CD4-positive, alpha-beta T cell treated with Interleukin-2 at 100 ng/mL for 4 hours (primary cell): Measurements from ENCODE around the gene TP53I13.
A peak's percentile ranks its signal among the peaks of the same experiment; 100 is the strongest.
"Not testable (repeated sequence)": the region's sequence is repeated elsewhere in the genome, so short reads cannot be mapped to it uniquely, and the experiment has no call there.

ENCODE experiments used
- DNase-seq: peaks from one replicate; pipeline ENCODE4 v3.0.0-alpha.2; 2020; ENCODE audit warnings: low spot score

TP53I13 gene, protein sequence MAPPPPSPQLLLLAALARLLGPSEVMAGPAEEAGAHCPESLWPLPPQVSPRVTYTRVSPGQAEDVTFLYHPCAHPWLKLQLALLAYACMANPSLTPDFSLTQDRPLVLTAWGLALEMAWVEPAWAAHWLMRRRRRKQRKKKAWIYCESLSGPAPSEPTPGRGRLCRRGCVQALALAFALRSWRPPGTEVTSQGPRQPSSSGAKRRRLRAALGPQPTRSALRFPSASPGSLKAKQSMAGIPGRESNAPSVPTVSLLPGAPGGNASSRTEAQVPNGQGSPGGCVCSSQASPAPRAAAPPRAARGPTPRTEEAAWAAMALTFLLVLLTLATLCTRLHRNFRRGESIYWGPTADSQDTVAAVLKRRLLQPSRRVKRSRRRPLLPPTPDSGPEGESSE

DNA sequence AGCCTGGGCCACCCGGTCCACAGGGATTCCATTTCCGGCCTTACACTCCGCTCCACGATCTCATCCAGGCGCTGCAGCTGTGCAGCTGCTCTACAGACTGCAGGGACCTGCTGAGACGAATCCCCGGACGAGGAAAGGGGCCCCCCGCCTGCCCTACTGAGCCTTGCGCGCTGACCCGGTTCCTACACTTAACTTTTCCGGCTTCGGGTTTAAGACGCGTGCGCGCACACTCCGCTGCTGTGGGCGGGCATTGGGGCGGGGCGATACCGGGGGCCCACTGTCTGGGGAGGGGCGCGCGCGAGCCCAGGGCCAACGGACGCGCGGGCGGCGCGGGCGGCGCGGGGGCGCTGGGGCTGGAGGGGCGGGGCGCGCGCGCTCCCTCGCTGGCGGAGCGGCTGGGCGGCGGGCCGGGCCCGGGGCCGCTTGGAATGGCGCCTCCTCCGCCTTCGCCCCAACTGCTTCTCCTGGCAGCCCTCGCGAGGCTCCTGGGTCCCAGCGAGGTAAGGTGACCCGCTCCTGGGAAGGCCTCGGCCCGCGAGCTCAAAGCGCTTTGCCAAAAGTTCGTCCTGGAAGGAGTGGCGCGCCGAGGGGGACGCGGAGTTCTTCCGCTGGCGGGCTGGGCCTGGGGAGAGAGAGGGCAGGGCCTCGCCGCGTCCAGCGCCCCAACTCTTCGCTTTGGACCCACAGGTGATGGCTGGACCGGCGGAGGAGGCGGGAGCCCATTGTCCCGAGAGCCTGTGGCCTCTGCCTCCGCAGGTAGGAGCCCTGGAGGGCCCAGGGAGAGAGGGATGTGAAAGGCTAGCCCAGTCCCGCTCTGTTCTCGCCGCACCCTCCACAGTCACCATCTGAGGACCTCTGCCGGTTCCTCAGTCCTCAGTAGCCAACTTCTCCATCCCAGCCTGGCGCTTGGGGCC is at the start of gene TP53I13:
Gene TP53I13, plus strand, starts transcription at position 371 of the 914 bp plus-strand sequence. Its CDS starts 58 bp downstream, at position 429.
- DNase-seq, result peak; percentile 93

DNA sequence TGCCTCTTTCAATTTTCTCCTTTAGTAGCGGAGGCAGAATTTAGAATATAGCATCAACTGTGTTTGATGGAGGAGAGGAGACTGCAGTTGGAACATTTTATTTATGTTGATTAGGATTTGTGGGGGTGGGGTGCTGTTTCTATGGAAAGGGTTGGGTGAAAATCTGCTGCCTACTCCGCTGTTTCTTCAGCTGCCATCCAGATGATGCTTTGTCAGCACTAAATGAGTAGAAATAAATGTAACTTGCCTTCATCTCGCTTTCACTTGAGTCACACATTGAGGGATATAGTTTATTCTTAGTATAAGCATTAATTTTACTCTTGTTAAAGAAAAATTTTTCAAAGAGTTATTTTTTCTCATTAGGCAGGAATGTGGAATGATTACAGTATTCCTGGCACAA is 43.8 kb upstream of the TP53I13 start:
- no peak for DNase-seq

DNA sequence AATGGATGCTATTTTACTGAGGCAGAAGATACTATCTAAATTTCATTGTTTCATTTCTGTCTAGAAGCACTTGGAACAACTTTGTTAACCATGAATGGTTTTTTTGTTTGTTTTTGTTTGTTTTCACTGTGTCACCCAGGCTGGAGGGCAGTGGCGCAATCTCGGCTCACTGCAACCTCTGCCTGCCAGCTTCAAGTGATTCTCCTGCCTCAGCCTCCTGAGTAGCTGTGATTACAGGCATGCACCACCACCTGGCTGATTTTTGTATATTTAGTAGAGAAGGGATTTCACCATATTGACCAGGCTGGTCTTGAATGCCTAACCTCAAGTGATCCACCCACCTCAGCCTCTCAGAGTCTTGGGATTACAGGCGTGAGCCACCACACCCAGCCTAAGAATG is 42.2 kb upstream of the TP53I13 start:
- no peak for DNase-seq

DNA sequence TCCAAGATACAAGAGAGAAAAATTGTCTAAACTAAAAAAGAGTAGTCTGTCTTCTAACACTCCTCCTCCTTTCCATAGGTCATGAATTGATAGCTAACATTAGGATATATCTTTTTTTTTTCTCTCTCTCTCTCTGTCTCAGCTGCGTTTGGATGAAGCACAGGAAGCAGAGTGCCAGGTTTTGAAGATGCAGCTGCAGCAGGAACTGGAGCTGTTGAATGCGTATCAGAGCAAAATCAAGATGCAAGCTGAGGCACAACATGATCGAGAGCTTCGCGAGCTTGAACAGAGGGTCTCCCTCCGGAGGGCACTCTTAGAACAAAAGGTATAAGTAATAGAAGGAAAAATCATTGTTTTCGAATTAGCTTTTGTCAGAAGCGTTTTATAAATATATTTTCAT is 34.5 kb upstream of the TP53I13 start:
- no peak for DNase-seq

DNA sequence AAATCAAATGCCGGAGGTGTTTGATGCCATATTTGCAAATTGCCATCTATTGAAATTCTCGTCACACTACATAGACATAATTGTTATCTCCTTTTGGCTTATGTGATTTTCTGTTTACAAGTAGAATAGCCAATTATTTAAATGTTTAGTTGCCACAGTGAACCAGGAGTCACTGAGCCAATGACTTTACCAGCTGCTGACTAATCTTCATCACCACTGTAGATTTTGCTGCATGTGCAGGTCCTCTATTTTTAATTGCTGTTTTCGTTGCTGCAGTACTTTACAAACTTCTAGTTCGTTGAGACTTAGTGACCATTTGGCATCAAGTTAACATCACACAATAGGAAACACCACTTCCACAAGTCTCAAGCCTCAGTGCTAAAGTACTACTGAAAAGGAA is 24.4 kb upstream of the TP53I13 start:
- DNase-seq, result no peak

DNA sequence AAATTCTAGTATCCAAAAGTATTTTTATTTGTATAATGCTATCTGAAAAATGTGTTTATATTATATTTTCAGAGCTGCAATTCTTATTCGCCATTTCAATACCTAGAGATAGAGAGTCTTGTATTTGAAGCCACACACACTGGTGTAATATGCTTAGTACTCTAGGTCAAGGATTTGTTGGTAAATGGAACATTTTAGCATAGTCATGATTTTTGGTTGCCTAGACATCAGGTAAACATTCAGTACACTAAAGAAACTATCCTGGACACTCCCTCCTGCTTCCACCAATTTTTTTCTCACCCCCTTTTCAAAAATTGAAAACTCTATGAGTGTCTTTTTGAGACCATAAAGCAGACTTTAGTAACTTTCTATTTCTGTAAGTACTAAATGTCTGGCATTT is 22.4 kb upstream of the TP53I13 start:
- no peak for DNase-seq

DNA sequence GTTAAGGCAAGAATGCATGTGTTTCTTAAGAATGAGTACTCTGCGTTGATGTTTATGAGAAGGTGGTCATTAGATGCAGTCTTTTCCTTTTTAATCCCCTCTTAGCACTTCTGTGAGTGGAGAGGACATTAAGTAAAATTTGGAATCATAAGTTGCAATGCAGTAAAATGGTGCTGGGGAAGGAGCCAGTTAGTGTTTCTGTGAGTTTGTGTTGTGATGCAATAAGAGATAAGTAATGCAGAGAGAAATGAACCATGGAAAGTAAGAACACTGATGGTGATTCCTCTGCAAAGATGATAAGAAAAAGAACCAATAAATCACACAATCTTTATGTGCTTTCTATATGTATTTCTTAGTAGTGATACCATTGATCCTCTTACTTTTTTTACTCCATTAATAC is 21.7 kb upstream of the TP53I13 start:
- DNase-seq, result no peak

DNA sequence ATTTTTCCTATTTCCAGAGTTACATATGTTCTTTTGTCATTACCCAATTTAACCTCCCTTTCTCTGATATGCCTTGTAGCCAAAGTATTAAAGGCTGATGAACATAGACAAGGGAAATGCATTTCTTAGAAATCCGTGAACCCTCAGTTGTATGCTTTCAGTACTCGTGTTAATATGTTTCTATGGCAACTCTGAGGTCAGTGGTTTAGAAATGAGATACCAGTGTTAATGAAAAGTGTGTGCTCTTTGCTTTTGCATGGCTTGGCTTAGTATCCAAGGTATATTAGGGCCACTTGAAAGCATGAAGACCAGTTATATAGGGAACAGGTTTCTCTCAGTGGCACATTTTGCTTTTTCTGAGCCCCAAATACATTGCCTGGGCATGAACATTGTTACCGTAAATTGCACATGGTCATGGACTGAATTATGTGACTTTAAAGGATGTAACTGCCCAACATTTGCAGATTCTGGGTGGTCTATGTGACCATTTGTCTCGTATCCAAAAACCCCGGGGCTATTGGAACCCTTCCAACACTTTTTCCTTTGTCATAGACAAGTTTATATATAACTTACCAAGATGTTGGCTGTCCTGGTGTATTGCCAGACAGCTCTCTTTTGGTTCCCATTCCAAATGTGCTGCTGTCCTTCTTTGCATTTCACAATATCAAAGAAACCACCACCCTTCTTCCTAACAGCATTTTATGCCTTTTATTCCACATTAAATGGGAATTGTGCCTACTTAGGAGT is 19.2 kb upstream of the TP53I13 start:
- peak; percentile 32 for DNase-seq

DNA sequence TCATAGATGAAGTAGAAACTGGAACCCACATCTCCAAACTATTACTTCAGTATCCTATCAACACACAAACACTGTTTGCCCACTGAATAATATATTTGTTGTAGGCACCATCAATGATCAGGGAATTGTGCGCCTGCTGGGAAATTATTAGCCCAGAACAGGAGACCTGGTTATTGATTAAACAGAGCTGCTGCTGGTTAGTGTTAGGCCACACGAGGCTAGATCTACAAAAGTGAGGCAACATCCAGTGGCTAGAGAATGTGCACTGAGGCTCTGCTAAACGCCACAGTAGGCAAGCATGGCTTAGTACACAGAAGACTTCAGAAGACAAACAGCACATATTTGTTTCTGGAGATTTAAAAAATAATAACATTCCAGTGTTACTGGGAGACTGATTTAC is 12.7 kb upstream of the TP53I13 start:
- DNase-seq, result no peak

DNA sequence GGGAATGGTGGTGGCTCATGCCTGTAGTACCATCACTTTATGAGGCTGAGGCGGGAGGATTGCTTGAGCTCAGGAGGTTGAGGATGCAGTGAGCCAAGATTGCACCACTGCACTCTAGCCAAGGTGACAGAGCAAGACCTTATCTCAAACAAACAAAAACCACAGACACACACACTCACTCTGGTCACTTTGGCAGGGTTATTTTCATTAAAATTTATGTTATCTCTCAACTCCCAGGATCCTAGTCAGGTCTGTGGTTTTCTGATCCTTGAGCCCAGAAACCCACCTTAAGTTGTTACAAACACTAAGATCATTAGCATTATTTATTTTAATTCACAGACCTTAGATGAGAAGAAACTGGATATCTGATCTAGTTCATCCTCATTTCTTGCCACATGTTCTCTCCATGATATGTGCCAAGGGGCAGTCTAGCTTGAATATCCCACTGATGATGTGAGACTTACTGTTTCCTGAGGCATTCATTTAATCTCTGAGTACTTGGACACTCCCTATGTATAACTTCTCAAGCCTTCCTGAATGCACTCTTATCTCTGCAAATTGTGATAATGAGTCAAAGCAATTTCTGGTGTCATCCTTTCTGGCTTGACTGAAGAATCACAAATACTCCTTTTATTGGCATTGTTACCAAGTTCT is 11.3 kb upstream of the TP53I13 start:
- DNase-seq, result no peak

DNA sequence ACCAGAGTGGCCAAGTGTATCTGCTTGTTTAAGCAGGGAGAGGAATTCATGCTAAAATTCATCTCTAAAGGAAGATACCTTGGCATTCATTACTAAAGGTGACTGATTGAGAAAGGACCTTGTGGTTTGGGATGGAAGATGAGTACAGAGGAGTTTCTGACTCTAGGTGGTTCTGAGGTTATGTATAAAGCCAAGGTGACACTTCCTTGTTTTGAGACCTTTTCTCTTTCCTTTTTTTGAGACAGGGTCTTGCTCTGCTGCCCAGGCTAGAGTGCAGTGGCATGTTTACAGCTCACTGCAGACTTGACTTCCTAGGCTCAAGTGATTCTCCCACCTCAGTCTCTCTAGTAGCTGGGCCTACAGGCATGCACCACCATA is 10.8 kb upstream of the TP53I13 start:
- no peak for DNase-seq

DNA sequence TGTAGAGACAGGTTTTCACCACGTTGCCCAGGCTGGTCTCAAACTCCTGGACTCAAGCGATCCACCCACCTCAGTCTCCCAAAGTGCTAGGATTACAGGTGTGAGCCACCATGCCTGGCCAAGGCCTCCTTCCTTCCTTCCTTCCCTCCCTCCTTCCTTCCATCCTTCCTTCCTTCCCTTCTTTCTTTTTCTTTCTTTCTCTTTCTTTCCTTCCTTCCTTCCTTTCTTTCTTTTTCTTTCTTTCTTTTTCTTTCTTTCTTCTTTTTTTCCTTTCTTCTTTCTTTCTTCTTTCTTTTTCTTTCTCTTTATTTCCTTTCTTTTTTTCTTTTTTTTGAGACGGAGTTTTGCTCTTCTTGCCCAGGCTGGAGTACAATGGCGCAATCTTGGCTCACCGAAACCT is 10.4 kb upstream of the TP53I13 start:
- not testable (repeated sequence) for DNase-seq

DNA sequence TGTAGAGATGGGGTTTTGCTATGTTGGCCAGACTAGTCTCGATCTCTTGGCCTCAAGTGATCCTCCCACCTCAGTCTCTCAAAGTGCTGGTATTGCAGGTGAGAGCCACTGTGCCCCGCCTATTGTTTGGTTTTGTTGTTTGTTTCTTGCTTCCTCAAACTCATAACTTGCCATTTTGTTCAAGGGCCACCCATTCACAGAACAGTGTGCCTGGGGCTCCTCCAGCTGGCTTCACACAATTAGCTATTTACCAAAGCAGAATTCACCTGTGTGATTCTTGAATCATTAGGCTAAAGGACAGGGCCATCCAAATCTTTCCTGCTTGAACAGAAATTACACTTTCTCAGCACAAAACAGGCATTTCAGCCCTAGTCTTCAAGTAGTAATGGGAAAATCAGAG is 8.9 kb upstream of the TP53I13 start:
- no peak for DNase-seq

DNA sequence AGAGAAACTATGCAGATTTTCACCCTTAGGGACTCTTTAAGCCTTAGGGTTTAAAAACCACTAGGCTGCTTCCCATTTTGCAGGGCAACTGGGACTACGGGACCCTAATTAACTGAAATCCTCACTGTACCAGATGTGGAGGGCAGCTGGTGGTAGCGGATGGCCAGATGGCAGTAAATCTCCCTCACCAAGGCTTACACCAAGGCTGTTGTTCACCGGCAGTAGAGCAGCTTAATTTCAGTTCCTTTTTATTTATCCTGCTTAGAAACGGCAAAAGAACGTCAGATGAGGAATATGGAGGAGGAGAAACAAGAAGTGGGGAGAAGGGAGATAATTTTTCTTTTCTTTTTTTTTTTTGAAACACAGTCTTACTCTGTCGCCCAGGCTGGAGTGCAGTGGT is 8.2 kb upstream of the TP53I13 start:
- DNase-seq, result no peak

DNA sequence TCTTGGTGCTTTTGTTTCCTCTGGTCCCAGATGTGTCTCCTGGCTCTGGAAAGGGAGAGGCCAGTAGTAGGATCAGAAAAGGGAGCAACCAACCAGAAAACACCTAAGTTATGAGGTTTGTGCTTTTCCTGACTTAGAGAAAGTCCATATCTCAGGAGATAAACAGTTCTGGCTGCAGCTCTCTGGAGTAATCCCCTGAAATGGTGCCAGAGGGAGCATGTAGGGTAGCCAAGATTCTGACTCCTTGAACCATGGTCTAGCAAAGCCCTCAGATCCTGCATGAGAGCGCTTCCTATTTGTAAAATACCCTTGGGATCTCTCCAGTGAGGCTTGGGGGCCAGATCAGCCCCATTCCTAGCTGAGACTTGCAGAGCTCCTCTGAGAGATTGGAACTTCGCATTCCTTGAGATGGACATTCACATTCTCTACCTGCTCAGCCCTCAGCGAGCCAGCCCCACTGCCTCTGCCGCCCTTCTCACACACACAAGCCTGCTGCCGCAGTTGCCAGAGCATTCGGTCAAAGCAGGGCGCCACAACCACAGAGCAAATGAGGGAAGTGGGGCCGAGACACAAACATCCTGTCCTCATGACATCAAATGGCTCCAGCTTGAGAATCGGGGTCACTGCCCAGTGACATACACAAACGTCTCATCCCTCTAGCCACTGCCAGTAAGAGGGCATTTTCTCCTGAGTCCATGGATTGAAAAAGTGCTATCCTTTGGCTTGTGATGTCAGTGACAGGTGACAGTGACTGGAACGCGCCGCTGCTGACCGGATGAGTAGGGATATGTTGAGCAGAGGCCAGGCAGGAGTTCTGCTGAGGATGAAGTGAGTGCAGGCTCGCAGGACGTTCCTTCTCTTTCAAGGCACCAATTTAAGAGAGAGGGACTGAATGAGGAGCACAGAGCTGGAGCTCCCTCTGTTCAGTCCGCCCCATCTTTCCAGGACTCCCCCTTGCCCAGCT is 6.7 kb upstream of the TP53I13 start:
- peak; percentile 6 for DNase-seq

DNA sequence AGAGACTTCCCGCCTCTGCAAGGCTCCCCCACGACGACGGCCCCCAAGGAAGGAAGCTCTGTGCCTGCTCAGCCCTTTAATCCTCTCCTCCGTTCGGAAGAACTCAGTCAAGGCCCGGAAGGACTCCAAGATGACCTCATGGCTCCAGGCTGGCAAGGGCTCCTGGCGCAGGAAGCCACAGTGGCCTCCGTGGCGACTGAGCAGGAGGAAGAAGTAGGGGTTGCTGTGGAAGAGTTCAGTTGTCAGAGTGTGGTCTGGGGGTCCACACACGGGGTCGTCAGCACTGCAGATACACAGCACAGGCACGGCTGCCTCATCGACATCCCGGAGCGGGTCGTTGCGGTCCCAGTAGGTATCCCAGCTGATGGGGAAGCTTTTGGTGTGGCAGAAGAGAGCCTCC is 5.9 kb upstream of the TP53I13 start:
- DNase-seq, result no peak

DNA sequence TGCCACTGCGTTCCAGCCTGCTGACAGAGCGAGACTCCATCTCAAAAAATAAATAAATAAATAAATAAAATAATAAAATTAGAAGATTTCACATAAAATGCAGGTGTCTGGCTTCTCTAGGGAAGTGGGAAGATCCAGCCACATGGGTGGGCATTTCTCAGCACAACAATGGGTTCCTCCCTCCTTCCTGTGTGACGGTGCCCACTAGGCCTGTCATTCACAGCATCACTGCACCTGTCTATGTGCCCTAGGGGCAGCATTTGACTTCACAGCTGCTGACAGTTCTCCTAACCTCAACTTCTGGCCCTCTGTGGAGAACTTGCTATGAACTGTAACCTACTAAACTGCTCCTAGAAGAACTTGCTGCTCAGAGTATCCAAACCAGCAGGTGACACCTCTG is 4.7 kb upstream of the TP53I13 start:
- peak; percentile 6 for DNase-seq

DNA sequence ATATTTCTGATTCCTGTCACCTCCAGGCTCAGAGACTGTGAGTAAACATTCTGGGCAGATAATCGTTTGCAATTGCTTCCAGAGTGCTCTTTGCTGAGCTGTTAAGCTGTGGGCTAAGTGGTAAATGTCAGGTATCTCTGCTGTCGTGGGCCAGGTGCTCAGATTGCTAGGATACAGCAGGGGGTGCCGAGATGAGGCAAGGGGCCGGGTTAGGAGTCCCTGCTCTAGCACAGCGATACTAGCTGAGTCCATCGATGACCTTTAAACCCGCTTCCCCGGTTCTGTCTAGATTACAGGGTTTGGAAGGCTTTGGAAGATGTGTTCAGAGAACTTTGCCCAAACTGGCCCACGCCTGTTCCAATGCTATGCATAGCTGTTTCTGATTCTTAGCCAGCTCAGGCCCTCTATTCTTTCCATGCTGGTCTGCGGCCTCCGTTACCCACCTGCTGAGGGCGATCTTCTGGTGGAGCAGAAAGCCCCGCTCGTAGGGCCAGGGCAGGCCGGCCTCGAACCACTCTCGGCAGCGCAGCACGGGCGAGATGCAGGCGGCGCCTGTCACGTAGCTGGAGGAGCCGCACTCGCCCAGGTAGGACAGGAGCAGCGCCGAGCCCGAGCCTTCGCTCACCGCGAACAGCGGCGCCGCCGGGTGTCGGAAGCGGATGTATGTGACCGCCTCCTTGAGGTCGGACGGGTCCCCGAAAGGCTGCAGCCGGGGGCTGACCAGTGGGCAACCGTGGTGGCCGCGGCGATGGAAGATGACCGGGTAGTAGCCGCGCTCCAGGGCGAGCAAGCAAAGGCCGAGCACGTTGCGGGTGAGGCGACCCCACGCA is 2.6 kb upstream of the TP53I13 start:
- peak; percentile 62 for DNase-seq

DNA sequence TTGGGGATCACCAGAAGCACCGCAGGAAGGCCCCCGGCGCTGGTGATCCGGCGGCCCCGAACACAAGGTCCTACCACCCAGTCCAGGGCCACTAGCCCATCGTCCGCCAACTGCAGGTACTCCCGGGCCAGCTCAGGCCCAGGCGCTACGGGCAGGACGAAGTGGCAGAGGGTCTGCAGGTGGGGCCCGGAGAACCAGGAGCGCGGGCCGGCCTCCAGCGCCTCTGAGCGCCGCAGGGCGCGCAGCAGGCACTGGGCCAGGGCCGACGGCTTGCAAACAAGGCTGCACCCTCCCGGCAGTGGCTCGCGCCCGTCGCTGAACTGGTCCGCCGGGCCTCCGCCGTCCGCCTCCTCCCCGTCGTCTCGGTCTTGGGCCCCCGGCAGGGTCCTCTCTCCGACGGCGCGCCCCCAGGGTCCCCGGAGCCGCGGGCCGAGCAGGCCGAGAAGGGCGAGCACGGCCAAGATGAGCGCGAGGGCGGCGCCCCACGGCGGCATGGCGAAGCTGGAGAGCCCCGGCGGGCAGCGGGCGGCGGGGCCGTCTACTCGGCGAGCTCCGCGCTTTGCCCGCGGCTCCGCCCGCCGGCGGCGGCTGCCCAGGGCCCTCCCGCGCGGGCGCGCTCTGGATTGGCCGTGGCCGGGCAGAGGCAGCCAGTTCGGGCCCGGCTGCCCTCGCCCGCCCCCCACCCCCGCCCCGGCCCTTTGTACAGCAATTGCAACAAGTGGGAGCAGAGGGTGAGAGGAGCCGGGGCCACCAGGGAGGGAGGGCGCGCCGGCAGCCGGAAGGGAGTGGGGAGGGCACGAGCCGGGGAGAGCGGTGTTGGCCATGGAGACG is 1.8 kb upstream of the TP53I13 start, which contains the start of gene ABHD15:
Gene ABHD15, minus strand, starts transcription at position 565 of the 831 bp plus-strand sequence. Its CDS starts 71 bp downstream, at position 494.
- peak; percentile 49 for DNase-seq
